HG03025 (cell line): ENCODE measurements around the gene SH2D1A.

ENCODE experiments used
- ATAC-seq: cut with Tn5 transposase; IDR thresholded peaks from one replicate; pipeline ENCODE4 v1.9.1; 2021; ENCODE audit warnings: mild to moderate bottlenecking, moderate library complexity; ENCODE audit not compliant: unreplicated experiment, low FRiP score

The SH2D1A gene

GRCh38 chrX:124414281-124414680 lies 67.9 kb downstream of the SH2D1A start:
- ATAC-seq = no peak

GRCh38 chrX:124415115-124415800 lies 68.9 kb downstream of the SH2D1A start:
- ATAC-seq = no peak

GRCh38 chrX:124421898-124422655 lies 75.7 kb downstream of the SH2D1A start:
- no peak for ATAC-seq
